HCEC 1CT (cell line): ENCODE measurements around the gene ADAMTSL4.
"Not testable (repeated sequence)": the region's sequence is repeated elsewhere in the genome, so short reads cannot be mapped to it uniquely, and the experiment has no call there.

Experiments used
- DNase-seq: peaks from one replicate; pipeline ENCODE4 v3.0.0-alpha.2; 2017

ADAMTSL4 gene

GRCh38 chr1:150555971-150556865, 7.0 kb downstream of the ADAMTSL4 start:
- no peak for DNase-seq

GRCh38 chr1:150557065-150557600, 7.9 kb downstream of the ADAMTSL4 start:
- DNase-seq: no peak

- no peak for DNase-seq
Observed at GRCh38 chr1:150557813-150558212, 8.6 kb downstream of the ADAMTSL4 start.

GRCh38 chr1:150558303-150558704, 9.1 kb downstream of the ADAMTSL4 start:
- no peak for DNase-seq

GRCh38 chr1:150558761-150559655, 9.8 kb downstream of the ADAMTSL4 start:
- DNase-seq: no peak

GRCh38 chr1:150559656-150560010, 10.4 kb downstream of the ADAMTSL4 start:
- no peak for DNase-seq

GRCh38 chr1:150560011-150560438, 10.8 kb downstream of the ADAMTSL4 start:
- no peak for DNase-seq

- peak; percentile 88 for DNase-seq
Observed at GRCh38 chr1:150560576-150561253, 11.5 kb downstream of the ADAMTSL4 start.

- DNase-seq: peak; percentile 98
Observed at GRCh38 chr1:150561254-150561973, 12.2 kb downstream of the ADAMTSL4 start.

GRCh38 chr1:150561974-150562445, 12.8 kb downstream of the ADAMTSL4 start:
- peak; percentile 92 for DNase-seq

- no peak for DNase-seq
Observed at GRCh38 chr1:150562446-150563339, 13.5 kb downstream of the ADAMTSL4 start.

GRCh38 chr1:150563340-150564038, 14.3 kb downstream of the ADAMTSL4 start:
- no peak for DNase-seq

GRCh38 chr1:150564051-150564991, 15.1 kb downstream of the ADAMTSL4 start:
- peak; percentile 64 for DNase-seq

GRCh38 chr1:150565240-150565991, 16.2 kb downstream of the ADAMTSL4 start:
- not testable (repeated sequence) for DNase-seq

GRCh38 chr1:150566589-150567340, 17.6 kb downstream of the ADAMTSL4 start:
- DNase-seq: no peak

- no peak for DNase-seq
Observed at GRCh38 chr1:150567341-150567716, 18.1 kb downstream of the ADAMTSL4 start.
